ENCODE results near the gene AUTS2. TPM values are rescaled to one million over a fixed set of nuclear protein-coding genes. Genes with fewer than 3 reads are reported as not detected.

Gene AUTS2
- total and polyA plus RNA-seq, 2 experiments from 2014 or later: 3.0 to 4.4 TPM

DNA sequence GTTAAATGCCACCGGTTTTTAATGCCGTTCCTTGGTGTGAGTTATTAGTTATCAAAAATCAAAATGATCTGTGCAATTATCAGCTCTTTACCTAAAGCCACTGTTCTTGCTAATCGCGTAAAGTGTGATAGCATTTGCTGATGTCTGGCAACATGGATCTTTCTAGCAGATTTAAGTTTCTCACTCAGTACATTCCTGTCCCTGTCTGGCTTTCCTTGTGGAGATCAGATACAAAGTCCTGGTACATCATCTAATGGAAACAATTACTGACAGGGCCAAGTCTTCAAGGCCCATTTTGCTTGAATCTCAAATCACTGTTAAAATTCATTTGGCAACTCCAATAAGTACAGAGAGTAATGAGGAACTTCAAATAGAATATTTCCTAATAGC is 755.7 kb downstream of the AUTS2 start:
- Histone ChIP-seq H4K20me1 (ENCODE audit: insufficient read depth) (no peaks in the 10 kb centered on the region), H2AFZ (no peak overlapping the region), H3K4me3 (no peak overlapping the region), H3K4me2 (ENCODE audit: unreplicated experiment) (no peak overlapping the region), H3K27ac (no peak overlapping the region), H3K9me3 (ENCODE audit: low read depth) (no peaks in the 10 kb centered on the region), H3K36me3 (ENCODE audit: low read depth) (no peaks in the 10 kb centered on the region), H3K4me1 (ENCODE audit: insufficient read depth) (no peaks in the 10 kb centered on the region), H3K9me2 (ENCODE audit: insufficient read depth) (no peaks in the 10 kb centered on the region), H3K27me3 (replicated peaks; ENCODE audit: insufficient read depth) (no peaks in the 10 kb centered on the region), H3K79me2 (ENCODE audit: insufficient read depth) (no peaks in the 10 kb centered on the region), H3K9ac (no peak overlapping the region), H3F3A (ENCODE audit: insufficient read depth) (no peaks in the 10 kb centered on the region)
- TF ChIP-seq EZH2 (IDR thresholded peaks at IDR 0.05; ENCODE audit: insufficient read depth, poor library complexity, severe bottlenecking) (no peak), EZH2phosphoT487 (IDR thresholded peaks at IDR 0.05; ENCODE audit: insufficient read depth, low read depth) (no peak)
- WGBS, 2 experiments (ENCODE audit: low coverage in 1 of 2, low lambda C conversion rate in 2 of 2, missing lambda C conversion rate in 2 of 2): 21 to 27% methylated on average over 4 of the region's 4 CpGs
- in situ Hi-C loops (cut with MboI): no loop called here
- DNase-seq: no peak

DNA sequence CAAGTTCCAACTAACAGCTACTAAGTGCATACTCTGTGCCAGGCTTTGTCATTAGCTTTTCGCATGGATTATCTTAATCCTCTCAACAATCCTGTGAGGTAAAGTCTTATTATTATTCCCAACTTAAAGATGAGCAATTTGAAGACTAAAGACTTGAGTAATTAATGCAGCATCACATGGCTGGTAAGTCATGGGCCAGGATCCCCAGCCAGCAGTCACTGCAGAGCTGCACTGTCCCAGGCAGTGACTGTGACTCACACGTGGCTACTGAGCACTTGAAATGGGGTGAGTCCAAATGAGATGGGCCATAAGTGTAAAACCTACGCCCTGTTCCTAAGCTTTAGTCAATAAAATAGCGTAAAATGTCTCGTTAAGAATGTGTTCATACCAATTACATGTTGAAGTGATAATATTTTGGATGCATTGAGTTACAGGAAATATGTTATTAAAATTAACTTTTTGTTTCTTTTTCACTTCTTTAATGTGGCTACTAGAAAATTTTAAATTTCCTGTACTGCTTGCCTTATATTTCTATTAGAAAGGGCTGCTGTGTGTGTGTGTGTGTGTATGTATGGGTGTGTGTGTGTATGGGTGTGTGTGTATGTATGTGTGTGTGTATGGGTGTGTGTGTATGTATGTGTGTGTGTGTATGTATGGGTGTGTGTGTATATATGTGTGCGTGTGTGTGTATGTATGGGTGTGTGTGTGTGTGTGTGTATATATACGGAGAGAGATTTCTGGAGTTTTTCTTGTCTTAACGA is 756.3 kb downstream of the AUTS2 start:
- Histone ChIP-seq H3K9me2 (ENCODE audit: insufficient read depth) (no peaks in the 10 kb centered on the region), H3K4me3 (no peak overlapping the region), H3K27me3 (replicated peaks; ENCODE audit: insufficient read depth) (no peaks in the 10 kb centered on the region), H3K27ac (no peak overlapping the region), H3K9me3 (ENCODE audit: low read depth) (no peaks in the 10 kb centered on the region), H4K20me1 (ENCODE audit: insufficient read depth) (no peaks in the 10 kb centered on the region), H3F3A (ENCODE audit: insufficient read depth) (no peaks in the 10 kb centered on the region), H3K4me2 (ENCODE audit: unreplicated experiment) (no peak overlapping the region), H2AFZ (no peak overlapping the region), H3K36me3 (ENCODE audit: low read depth) (no peaks in the 10 kb centered on the region), H3K9ac (no peak overlapping the region), H3K4me1 (ENCODE audit: insufficient read depth) (no peaks in the 10 kb centered on the region), H3K79me2 (ENCODE audit: insufficient read depth) (no peaks in the 10 kb centered on the region)
- in situ Hi-C loops (cut with MboI): no loop called here
- no peak for TF ChIP-seq EZH2 (IDR thresholded peaks at IDR 0.05; ENCODE audit: insufficient read depth, poor library complexity, severe bottlenecking)
- no peak for TF ChIP-seq EZH2phosphoT487 (IDR thresholded peaks at IDR 0.05; ENCODE audit: insufficient read depth, low read depth)
- WGBS, 2 experiments (ENCODE audit: low coverage in 1 of 2, low lambda C conversion rate in 2 of 2, missing lambda C conversion rate in 2 of 2): 36 to 39% methylated on average over 8 of the region's 8 CpGs
- peak; percentile 39 for DNase-seq

DNA sequence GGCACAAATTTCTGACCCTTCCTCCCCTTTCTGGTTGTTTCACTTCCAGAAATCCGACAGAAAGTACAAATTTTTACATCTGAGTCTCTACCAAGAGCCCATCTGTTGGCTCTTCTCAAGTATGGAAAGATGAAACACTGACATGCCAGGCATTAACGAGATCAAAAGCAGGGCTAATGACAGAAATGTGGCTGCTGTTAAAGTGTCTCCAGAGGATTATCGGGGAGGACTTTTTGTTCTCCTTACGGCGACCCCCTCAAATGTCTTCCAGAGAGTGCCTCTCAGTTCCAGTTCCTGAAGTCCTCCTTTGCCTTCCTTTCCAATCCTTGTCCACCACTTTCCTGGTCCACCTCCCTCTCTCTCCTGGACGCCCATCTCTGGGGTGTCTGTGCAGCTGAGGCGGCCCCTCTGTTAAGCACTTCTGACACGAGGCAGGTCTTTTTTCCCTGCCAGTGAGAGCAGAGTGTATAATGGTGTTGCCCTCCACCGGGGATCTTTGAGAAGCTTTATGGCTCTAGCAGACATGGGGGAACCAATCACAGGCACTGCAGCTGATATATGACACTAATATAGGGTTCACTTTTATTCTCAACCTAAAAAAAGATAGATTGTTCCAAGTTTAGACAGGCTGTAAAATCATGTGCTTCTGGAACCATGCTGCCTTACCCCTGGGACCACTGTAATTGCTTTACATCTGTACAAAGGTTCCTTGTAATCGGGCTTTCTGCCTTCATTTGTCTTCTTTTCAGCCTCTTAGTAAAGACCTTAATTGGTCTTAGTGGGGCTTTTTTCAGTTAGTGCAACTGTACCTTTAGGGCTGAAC is 757.1 kb downstream of the AUTS2 start:
- H3K27ac ChIP-seq: no peak overlapping the region
- no peak overlapping the region for H3K9ac ChIP-seq
- no peaks in the 10 kb centered on the region for H4K20me1 ChIP-seq (ENCODE audit: insufficient read depth)
- H3K9me2 ChIP-seq (ENCODE audit: insufficient read depth): no peaks in the 10 kb centered on the region
- no peaks in the 10 kb centered on the region for H3K4me1 ChIP-seq (ENCODE audit: insufficient read depth)
- TF ChIP-seq EZH2phosphoT487 (IDR thresholded peaks at IDR 0.05; ENCODE audit: insufficient read depth, low read depth): no peak
- no peak for TF ChIP-seq EZH2 (IDR thresholded peaks at IDR 0.05; ENCODE audit: insufficient read depth, poor library complexity, severe bottlenecking)
- H3K4me3 ChIP-seq: no peak overlapping the region
- in situ Hi-C loops (cut with MboI): no loop called here
- no peaks in the 10 kb centered on the region for H3K9me3 ChIP-seq (ENCODE audit: low read depth)
- no peaks in the 10 kb centered on the region for H3F3A ChIP-seq (ENCODE audit: insufficient read depth)
- no peaks in the 10 kb centered on the region for H3K36me3 ChIP-seq (ENCODE audit: low read depth)
- WGBS, 2 experiments (ENCODE audit: low coverage in 1 of 2, low lambda C conversion rate in 2 of 2, missing lambda C conversion rate in 2 of 2): 63 to 66% methylated on average over 10 of the region's 10 CpGs
- no peak overlapping the region for H3K4me2 ChIP-seq (ENCODE audit: unreplicated experiment)
- no peaks in the 10 kb centered on the region for H3K27me3 ChIP-seq (replicated peaks; ENCODE audit: insufficient read depth)
- H2AFZ ChIP-seq: no peak overlapping the region
- DNase-seq: no peak
- no peaks in the 10 kb centered on the region for H3K79me2 ChIP-seq (ENCODE audit: insufficient read depth)

DNA sequence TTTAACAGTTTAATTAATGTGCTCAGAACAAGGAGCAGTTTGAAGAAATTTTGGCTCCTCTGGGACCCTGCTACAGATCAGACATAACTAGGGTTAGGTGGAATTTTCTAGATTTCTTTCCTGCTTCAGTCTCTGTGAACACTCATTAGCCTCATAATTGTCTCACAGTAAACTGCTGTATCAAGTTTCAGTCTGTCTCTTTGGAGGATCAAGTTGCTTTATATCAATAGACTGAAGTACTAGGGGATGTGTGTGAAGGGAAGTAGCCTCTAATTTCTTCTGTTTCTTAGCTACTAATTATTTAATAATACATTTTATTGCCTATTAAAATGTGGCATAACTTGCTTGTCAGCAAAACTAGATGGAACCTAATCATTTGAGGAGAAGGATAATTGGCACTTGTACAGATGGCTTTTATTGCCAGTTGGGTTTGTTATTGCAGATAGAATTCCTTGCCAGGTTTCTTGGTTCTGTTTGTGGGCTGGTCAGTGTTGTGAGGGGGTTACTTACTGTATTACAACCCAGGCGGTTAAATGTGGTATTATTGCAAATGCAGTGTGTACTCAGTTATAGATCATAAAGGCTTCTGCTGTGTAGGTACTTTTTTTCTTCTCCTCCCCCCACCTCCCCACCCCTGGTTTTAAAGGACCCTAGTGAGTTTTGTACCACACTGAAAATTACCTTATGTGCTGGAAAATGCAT is 758.0 kb downstream of the AUTS2 start:
- H3K4me3 ChIP-seq: no peak overlapping the region
- no peak for TF ChIP-seq EZH2phosphoT487 (IDR thresholded peaks at IDR 0.05; ENCODE audit: insufficient read depth, low read depth)
- TF ChIP-seq EZH2 (IDR thresholded peaks at IDR 0.05; ENCODE audit: insufficient read depth, poor library complexity, severe bottlenecking): no peak
- no peaks in the 10 kb centered on the region for H4K20me1 ChIP-seq (ENCODE audit: insufficient read depth)
- no peak overlapping the region for H3K9ac ChIP-seq
- no peak overlapping the region for H3K27ac ChIP-seq
- in situ Hi-C loops (cut with MboI): no loop called here
- no peaks in the 10 kb centered on the region for H3K9me3 ChIP-seq (ENCODE audit: low read depth)
- no peaks in the 10 kb centered on the region for H3K79me2 ChIP-seq (ENCODE audit: insufficient read depth)
- DNase-seq: no peak
- H3K4me2 ChIP-seq (ENCODE audit: unreplicated experiment): no peak overlapping the region
- no peaks in the 10 kb centered on the region for H3K36me3 ChIP-seq (ENCODE audit: low read depth)
- no peaks in the 10 kb centered on the region for H3F3A ChIP-seq (ENCODE audit: insufficient read depth)
- H3K4me1 ChIP-seq (ENCODE audit: insufficient read depth): no peaks in the 10 kb centered on the region
- H3K9me2 ChIP-seq (ENCODE audit: insufficient read depth): no peaks in the 10 kb centered on the region
- no peak overlapping the region for H2AFZ ChIP-seq
- no peaks in the 10 kb centered on the region for H3K27me3 ChIP-seq (replicated peaks; ENCODE audit: insufficient read depth)
- 91 to 94% methylated on average over 1 of the region's 1 CpG for WGBS, 2 experiments (ENCODE audit: low coverage in 1 of 2, low lambda C conversion rate in 2 of 2, missing lambda C conversion rate in 2 of 2)

All from GM23248 (cell line).